GM10847 (cell line): Measurements from ENCODE around the gene MLLT10.

ENCODE experiments used
- POLR2A ChIP-seq: IDR thresholded peaks from 2 replicates; pipeline ENCODE4 v1.6.1; 2011; ENCODE audit not compliant: insufficient read length; ENCODE audit errors: extremely low read depth

MLLT10 gene

GRCh38 chr10:21737106-21737505 lies 203.1 kb downstream of the MLLT10 start:
- no peak for TF ChIP-seq POLR2A

DNA sequence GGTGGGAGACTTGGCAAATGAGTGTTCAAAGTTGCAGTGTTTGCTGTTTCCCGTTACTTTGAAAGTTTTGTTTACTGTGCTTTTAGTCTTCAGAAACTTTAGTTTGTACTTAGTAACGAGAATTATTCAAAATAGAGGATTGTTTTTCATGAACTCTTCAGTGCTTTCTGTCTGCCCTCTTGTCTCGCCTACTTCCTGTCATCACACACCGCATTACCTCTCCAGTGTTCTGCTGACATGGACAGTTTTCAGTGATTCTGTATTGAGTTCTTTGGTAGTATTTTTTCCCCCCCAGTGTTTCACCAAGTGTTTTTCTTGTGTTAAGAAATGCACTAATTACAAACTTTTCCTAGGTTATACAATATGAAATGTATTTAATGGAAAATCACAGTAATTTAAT lies 207.0 kb downstream of the MLLT10 start:
- no peak for TF ChIP-seq POLR2A

DNA sequence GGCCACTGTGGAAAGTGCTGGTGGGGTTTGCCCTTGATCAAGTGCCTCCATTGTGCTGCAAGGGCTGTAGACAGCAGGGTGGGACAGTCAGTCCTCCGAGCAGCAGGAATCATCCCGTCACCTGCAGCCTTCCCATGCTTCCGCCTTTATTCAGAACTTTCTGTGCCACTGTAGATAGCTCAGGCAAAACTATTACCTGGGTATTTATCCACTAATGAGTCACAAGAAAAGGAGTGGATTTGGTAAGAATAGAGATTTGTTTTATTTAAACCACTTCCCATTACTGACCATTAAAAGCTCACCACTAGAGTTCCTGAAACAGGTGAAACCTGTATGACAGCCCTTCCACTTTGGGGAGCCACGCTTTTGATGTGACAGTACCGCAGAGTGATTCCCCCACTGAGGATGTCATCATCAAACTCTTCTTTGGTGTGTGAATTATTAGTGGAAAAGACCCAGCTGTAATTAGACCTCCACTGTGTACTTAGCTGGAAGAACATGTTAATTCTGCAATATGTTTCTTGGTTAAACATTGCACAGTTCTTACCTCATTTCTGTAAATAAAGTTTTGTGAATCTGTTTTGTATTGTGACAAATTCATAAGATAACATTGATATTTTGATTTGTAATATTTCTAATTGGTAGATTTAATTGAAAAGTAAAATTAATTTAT lies 208.8 kb downstream of the MLLT10 start:
- no peak for TF ChIP-seq POLR2A

GRCh38 chr10:21744223-21744622 lies 210.2 kb downstream of the MLLT10 start:
- no peak for TF ChIP-seq POLR2A

DNA sequence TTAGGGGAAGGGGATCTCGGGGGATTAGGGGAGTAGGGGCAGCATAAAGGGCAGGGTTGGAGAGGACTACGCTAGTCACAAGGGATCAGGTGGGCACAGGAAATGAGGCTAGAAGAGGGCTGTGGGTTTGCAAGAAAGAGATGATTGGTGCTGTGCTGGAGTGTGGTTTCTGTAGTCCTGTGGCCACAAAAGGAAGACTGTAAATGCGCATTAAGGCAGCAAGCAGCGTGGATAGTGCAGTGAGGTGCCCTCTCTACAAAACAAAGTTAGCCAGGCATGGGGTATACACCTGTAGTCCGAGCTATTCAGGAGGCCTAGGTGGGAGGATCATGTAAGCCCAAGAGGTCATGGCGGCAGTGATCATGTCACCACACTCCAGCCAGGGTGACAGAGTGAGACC lies 212.1 kb downstream of the MLLT10 start:
- TF ChIP-seq POLR2A: no peak

- TF ChIP-seq POLR2A: no peak
Measured at GRCh38 chr10:21747809-21748208, 213.8 kb downstream of the MLLT10 start.

DNA sequence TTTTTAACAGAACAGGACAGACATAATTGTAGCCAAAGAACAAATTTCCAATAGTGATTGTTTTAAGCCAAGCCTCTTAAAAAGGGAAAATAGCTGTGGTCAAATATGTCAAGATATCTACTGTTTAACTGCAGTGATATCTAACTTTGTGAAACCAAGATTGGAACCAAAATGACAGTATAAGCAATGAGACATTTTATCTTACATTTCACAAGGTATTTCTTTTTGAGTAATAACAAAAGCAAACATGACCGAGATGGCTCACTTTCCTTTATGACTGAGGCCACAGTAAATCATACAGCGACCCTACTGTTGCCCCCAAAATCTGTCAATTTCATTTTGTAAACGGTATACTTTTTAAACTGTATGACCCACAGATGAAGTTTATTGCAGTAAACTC lies 215.8 kb downstream of the MLLT10 start:
- TF ChIP-seq POLR2A: no peak

DNA sequence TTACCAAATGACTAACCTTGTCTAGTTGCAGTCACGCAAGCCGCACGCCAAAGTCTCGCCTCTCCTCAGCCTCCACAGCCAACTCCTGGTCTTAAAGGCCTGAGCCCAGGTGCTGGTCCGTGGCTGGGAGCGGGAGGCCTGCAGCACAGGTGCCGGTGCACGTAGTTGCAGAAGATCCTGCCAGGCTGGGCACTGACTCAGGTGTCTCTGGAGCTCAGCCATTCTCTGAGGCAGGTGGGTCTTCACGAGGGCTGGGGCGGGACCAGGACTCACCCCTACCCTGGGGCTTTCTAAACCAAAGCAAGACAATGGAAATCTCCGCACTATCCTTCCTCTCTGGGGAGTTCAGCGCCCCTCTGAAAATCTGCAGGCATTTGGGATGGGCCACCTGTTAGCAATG lies 216.4 kb downstream of the MLLT10 start:
- TF ChIP-seq POLR2A: no peak

GRCh38 chr10:21751341-21752310 lies 217.6 kb downstream of the MLLT10 start:
- no peak for TF ChIP-seq POLR2A

GRCh38 chr10:21753497-21754270 lies 219.7 kb downstream of the MLLT10 start:
- TF ChIP-seq POLR2A: no peak

DNA sequence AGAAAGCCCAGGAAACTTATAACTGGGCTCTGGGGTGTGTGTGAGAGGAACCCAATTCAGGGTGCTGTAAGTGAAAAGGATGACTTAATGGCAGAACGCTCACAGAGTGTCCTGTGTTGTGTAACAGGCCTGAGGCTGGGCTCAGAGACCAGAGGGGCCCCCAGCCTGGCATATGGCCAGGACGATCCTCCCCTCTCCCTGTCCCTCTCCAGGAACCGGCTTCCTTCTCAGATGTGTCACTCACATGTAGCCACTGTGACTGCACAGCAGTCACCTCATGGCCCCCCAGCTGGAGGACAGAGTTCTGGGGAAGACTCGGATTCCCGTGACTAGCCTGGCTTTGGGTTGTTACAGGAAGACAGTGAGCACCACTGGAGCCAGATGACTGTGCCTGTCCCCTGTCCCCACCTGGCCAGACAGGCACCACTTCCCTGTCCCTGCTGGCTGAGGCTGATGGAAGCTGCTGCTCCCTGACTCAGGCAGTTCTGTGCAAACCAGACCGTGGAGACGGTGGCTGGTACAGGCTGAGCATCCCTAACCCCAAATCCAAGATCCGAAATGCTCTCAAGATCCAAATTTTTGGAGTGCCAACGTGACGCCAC lies 220.5 kb downstream of the MLLT10 start:
- no peak for TF ChIP-seq POLR2A

GRCh38 chr10:21756707-21757106 lies 222.7 kb downstream of the MLLT10 start:
- TF ChIP-seq POLR2A: no peak

GRCh38 chr10:21757185-21757901 lies 223.3 kb downstream of the MLLT10 start:
- TF ChIP-seq POLR2A: no peak

- no peak for TF ChIP-seq POLR2A
Measured at GRCh38 chr10:21758239-21758638, 224.2 kb downstream of the MLLT10 start.
